H1 (cell line): ENCODE data around the gene TBC1D9. TPM values are rescaled to one million over a fixed set of nuclear protein-coding genes. Genes with fewer than 3 reads are reported as not detected.

Experiments
- CTCF ChIA-PET: fragments of 300-600 bp; sonication (Branson Sonifier 250); formaldehyde crosslinking; loops from one replicate; lab custom pipeline; 2021; ENCODE audit not compliant: partially characterized antibody; lab: Charles Lee
- POLR2A ChIA-PET: fragments of 300-600 bp; sonication (Branson Sonifier 250); formaldehyde crosslinking; loops from one replicate; lab custom pipeline; 2021; ENCODE audit warnings: inconsistent platforms; ENCODE audit not compliant: partially characterized antibody; lab: Charles Lee
- DNase-seq, 2 experiments: peaks; one replicate each; pipeline versions ENCODE4 v3.0.0 to v3.0.0-alpha.2; 2010 to 2022; ENCODE audit warnings: low spot score in 2 of 2, low read depth in 1 of 2, mixed read lengths in 1 of 2
- FAIRE-seq: peaks from 2 replicates; lab custom pipeline; 2011; peaks lifted over from hg19 to GRCh38; lab: Jason Lieb, UNC
- H2AFZ ChIP-seq: 2 replicates; pipeline ENCODE4 v1.8.1; 2012; ENCODE audit warnings: low read length, inconsistent platforms
- H2AK5ac ChIP-seq: 2 replicates; pipeline ENCODE4 v1.6.1; 2013; ENCODE audit warnings: low read depth, low read length
- H2BK120ac ChIP-seq: replicated peaks from 2 replicates; pipeline ENCODE3; 2013; ENCODE audit warnings: low read depth, low read length, inconsistent platforms
- H2BK12ac ChIP-seq: 2 replicates; pipeline ENCODE4 v1.6.1; 2013; ENCODE audit warnings: low read depth, low read length
- H2BK15ac ChIP-seq: 2 replicates; pipeline ENCODE4 v1.6.1; 2013; ENCODE audit warnings: low read length
- H2BK20ac ChIP-seq: 2 replicates; pipeline ENCODE4 v1.6.1; 2013; ENCODE audit warnings: low read length
- H2BK5ac ChIP-seq: 2 replicates; pipeline ENCODE4 v1.6.1; 2013; ENCODE audit warnings: low read depth, low read length
- H3K14ac ChIP-seq: 2 replicates; pipeline ENCODE4 v1.6.1; 2013; ENCODE audit warnings: inconsistent platforms; ENCODE audit not compliant: insufficient read length
- H3K18ac ChIP-seq: 2 replicates; pipeline ENCODE4 v1.6.1; 2013; ENCODE audit warnings: low read length; ENCODE audit errors: extremely low read depth
- H3K23ac ChIP-seq: 2 replicates; pipeline ENCODE4 v1.6.1; 2013; ENCODE audit warnings: inconsistent platforms; ENCODE audit not compliant: insufficient read length
- H3K23me2 ChIP-seq: 2 replicates; pipeline ENCODE4 v1.6.1; 2013; ENCODE audit warnings: low read depth, low read length
- H3K27ac ChIP-seq: 2 replicates; pipeline ENCODE4 v1.6.1; 2011; ENCODE audit warnings: low read depth, low read length, inconsistent platforms
- H3K27me3 ChIP-seq, 4 experiments: replicated peaks in 1 of 4; 1 replicate in 1 of 4; 2 replicates in 3 of 4; pipeline versions ENCODE4 v1.6.1 to v1.8.1; 2011 to 2013; ENCODE audit warnings: low read length in 3 of 4, mild to moderate bottlenecking in 3 of 4, inconsistent platforms in 2 of 4, mixed read lengths in 2 of 4, moderate library complexity in 1 of 4; ENCODE audit not compliant: control insufficient read depth in 3 of 4, insufficient read depth in 3 of 4; ENCODE audit errors: extremely low read depth in 1 of 4
- H3K36me3 ChIP-seq, 4 experiments: 2 replicates each; pipeline versions ENCODE4 v1.6.1 to v1.8.1; 2011 to 2013; ENCODE audit warnings: mild to moderate bottlenecking in 4 of 4, low read length in 3 of 4, moderate library complexity in 2 of 4, control low read depth in 1 of 4, inconsistent platforms in 1 of 4; ENCODE audit not compliant: insufficient read depth in 4 of 4, control insufficient read depth in 2 of 4
- H3K4ac ChIP-seq: replicated peaks from 2 replicates; pipeline ENCODE3; 2013; ENCODE audit warnings: low read length, low read depth, mixed read lengths, inconsistent platforms; ENCODE audit not compliant: insufficient read length
- H3K4me1 ChIP-seq, 4 experiments: replicated peaks in 1 of 4; 1 replicate in 1 of 4; 2 replicates in 3 of 4; pipeline versions ENCODE4 v1.6.1 to v1.8.1; 2011 to 2013; ENCODE audit warnings: low read length in 3 of 4, inconsistent platforms in 2 of 4, mixed read lengths in 1 of 4; ENCODE audit not compliant: insufficient read depth in 4 of 4, control insufficient read depth in 3 of 4
- H3K4me2 ChIP-seq, 2 experiments: 2 replicates each; pipeline versions ENCODE4 v1.6.1 to v1.8.1; 2011 to 2013; ENCODE audit warnings: low read depth in 2 of 2, low read length in 2 of 2, control low read depth in 1 of 2, inconsistent platforms in 1 of 2, mild to moderate bottlenecking in 1 of 2; ENCODE audit not compliant: insufficient read depth in 1 of 2
- H3K4me3 ChIP-seq, 4 experiments: fragments of 200-600, 300-600 bp in 1 of 4; sonication (generic), shearing (Covaris generic), sonication (Bioruptor Twin) in 1 of 4; 2 replicates each; pipeline versions ENCODE4 v1.5.1 to v1.8.1; 2011 to 2016; ENCODE audit warnings: low read length in 4 of 4, low read depth in 3 of 4, control low read depth in 2 of 4, inconsistent platforms in 2 of 4, mild to moderate bottlenecking in 2 of 4, mixed read lengths in 1 of 4, moderate library complexity in 1 of 4; ENCODE audit not compliant: insufficient read depth in 2 of 4; ENCODE audit errors: extremely low read depth in 1 of 4
- H3K56ac ChIP-seq: replicated peaks from 2 replicates; pipeline ENCODE3; 2013; ENCODE audit warnings: low read depth, mild to moderate bottlenecking, mixed read lengths, low read length, inconsistent platforms; ENCODE audit not compliant: insufficient read length
- H3K79me1 ChIP-seq: 2 replicates; pipeline ENCODE4 v1.6.1; 2013; ENCODE audit warnings: low read depth, low read length, control low read depth
- H3K79me2 ChIP-seq, 2 experiments: 2 replicates each; pipeline versions ENCODE4 v1.6.1 to v1.8.1; 2012 to 2013; ENCODE audit warnings: low read length in 2 of 2, mild to moderate bottlenecking in 2 of 2, inconsistent platforms in 1 of 2; ENCODE audit not compliant: insufficient read depth in 2 of 2, control insufficient read depth in 1 of 2
- H3K9ac ChIP-seq, 4 experiments: replicated peaks in 1 of 4; 1 replicate in 1 of 4; 2 replicates in 3 of 4; pipeline versions ENCODE4 v1.6.1 to v1.8.1; 2011 to 2013; ENCODE audit warnings: low read depth in 3 of 4, low read length in 3 of 4, control low read depth in 2 of 4, mild to moderate bottlenecking in 2 of 4, moderate library complexity in 2 of 4, inconsistent platforms in 1 of 4; ENCODE audit errors: extremely low read depth in 1 of 4
- H3K9me3 ChIP-seq, 2 experiments: 2 replicates each; pipeline versions ENCODE4 v1.6.1 to v1.8.1; 2012 to 2013; ENCODE audit warnings: mild to moderate bottlenecking in 2 of 2, moderate library complexity in 2 of 2, control low read depth in 1 of 2, inconsistent platforms in 1 of 2, low read depth in 1 of 2, low read length in 1 of 2, mixed read lengths in 1 of 2; ENCODE audit not compliant: insufficient read depth in 2 of 2
- H4K20me1 ChIP-seq, 2 experiments: replicated peaks in 1 of 2; 2 replicates each; pipeline versions ENCODE3 to v1.8.1; 2011 to 2013; ENCODE audit warnings: inconsistent platforms in 2 of 2, low read length in 2 of 2, mild to moderate bottlenecking in 1 of 2; ENCODE audit not compliant: insufficient read depth in 2 of 2, control insufficient read depth in 1 of 2
- H4K5ac ChIP-seq: 2 replicates; pipeline ENCODE4 v1.6.1; 2013; ENCODE audit warnings: low read length, low read depth, mixed read lengths, inconsistent platforms; ENCODE audit not compliant: insufficient read length
- H4K8ac ChIP-seq: 2 replicates; pipeline ENCODE4 v1.8.0; 2013; ENCODE audit warnings: mild to moderate bottlenecking, moderate library complexity, low read length, inconsistent platforms; ENCODE audit not compliant: insufficient read depth; ENCODE audit errors: extremely low read depth
- H4K91ac ChIP-seq: replicated peaks from 2 replicates; pipeline ENCODE3; 2013; ENCODE audit warnings: low read length, mixed read lengths, inconsistent platforms; ENCODE audit not compliant: insufficient read length
- BCL11A ChIP-seq, 2 experiments: IDR thresholded peaks; one replicate each; pipeline ENCODE4 v1.6.1; 2011; ENCODE audit warnings: low read depth in 2 of 2, low read length in 2 of 2, mild to moderate bottlenecking in 2 of 2
- EZH2 ChIP-seq: fragments of 200-600 bp; sonication (generic); IDR thresholded peaks from 2 replicates; pipeline ENCODE4 v1.7.1; 2012; ENCODE audit warnings: low read depth, mild to moderate bottlenecking, moderate library complexity, low read length, inconsistent platforms; ENCODE audit not compliant: severe bottlenecking
- GTF2F1 ChIP-seq: IDR thresholded peaks from 2 replicates; pipeline ENCODE4 v1.6.1; 2012; ENCODE audit warnings: low read depth, low read length, improper control_type of control experiment, borderline replicate concordance
- HDAC6 ChIP-seq: IDR thresholded peaks from one replicate; pipeline ENCODE4 v1.7.1; 2012; ENCODE audit warnings: low read depth, mild to moderate bottlenecking, inconsistent platforms, low read length, moderate library complexity
- MAFK ChIP-seq: IDR thresholded peaks from 2 replicates; pipeline ENCODE4 v1.6.1; 2012; ENCODE audit warnings: low read depth, mild to moderate bottlenecking, improper control_type of control experiment, low read length
- POLR2A ChIP-seq, 2 experiments: IDR thresholded peaks; 1 replicate in 1 of 2; 2 replicates in 1 of 2; pipeline ENCODE4 v1.6.1; 2011; ENCODE audit warnings: low read depth in 2 of 2, low read length in 2 of 2, mild to moderate bottlenecking in 2 of 2; ENCODE audit errors: control extremely low read depth in 1 of 2
- SIX5 ChIP-seq: IDR thresholded peaks from 2 replicates; pipeline ENCODE4 v1.6.1; 2011; ENCODE audit warnings: mild to moderate bottlenecking, low read depth, low read length
- SRF ChIP-seq: IDR thresholded peaks from 2 replicates; pipeline ENCODE4 v1.6.1; 2011; ENCODE audit warnings: mild to moderate bottlenecking, low read depth, low read length, moderate library complexity
- SUZ12 ChIP-seq: fragments of 200-600 bp; sonication (generic); IDR thresholded peaks from 2 replicates; pipeline ENCODE4 v1.6.1; 2012; ENCODE audit warnings: mild to moderate bottlenecking, inconsistent platforms, low read length, moderate library complexity, mixed read lengths
- TAF1 ChIP-seq: IDR thresholded peaks from 2 replicates; pipeline ENCODE4 v1.6.1; 2011; ENCODE audit warnings: mild to moderate bottlenecking, low read depth, low read length
- YY1 ChIP-seq: IDR thresholded peaks from 2 replicates; pipeline ENCODE4 v1.6.1; 2011; ENCODE audit warnings: low read depth, mild to moderate bottlenecking, low read length
- ZNF274 ChIP-seq: IDR thresholded peaks from 2 replicates; pipeline ENCODE4 v1.7.0; 2012; ENCODE audit warnings: low read length, borderline replicate concordance; ENCODE audit errors: extremely low read depth
- WGBS, 2 experiments: shearing (Covaris generic) in 1 of 2; methylation state at CpG; one replicate each; pipeline versions ENCODE4 v1.1.6 to v1.1.7; 2013 to 2015; ENCODE audit warnings: low lambda C conversion rate in 2 of 2, mixed read lengths in 2 of 2, inconsistent platforms in 1 of 2, low coverage in 1 of 2, missing lambda C conversion rate in 1 of 2; ENCODE audit not compliant: insufficient replicate concordance in 2 of 2, insufficient coverage in 1 of 2, insufficient read length in 1 of 2; ENCODE audit errors: extremely low coverage in 1 of 2, missing lambda C conversion rate in 1 of 2; 5-methylcytosine and 5-hydroxymethylcytosine counted together
- polyA plus RNA-seq, 7 experiments: library from polyadenylated mRNA; depleted of rRNA in 3 of 7; stranded (reverse) in 5 of 7; unstranded in 2 of 7; fragments of >200 nt in 5 of 7; fragments of 200-250 nt in 2 of 7; gene quantifications; 1 replicate in 5 of 7; 2 replicates in 1 of 7; 4 replicates in 1 of 7; pipeline versions ENCODE4 v1.2.1 to v1.2.3, GENCODE V29; 2011 to 2013; ENCODE audit warnings: missing spikeins in 2 of 7, mixed read lengths in 2 of 7
- total RNA-seq: library from RNA; stranded (reverse); fragmentation: NEBNext Ultra II Directional; extraction: Animal tissue kit (Norgen Biotek cat#: 25700); gene quantifications from 2 replicates; pipeline ENCODE4 v1.2.1, GENCODE V29; 2021
- TF ChIP-seq, protein P1 (sequence below): IDR thresholded peaks from 2 replicates; pipeline ENCODE4 v1.6.1; 2012; ENCODE audit warnings: inconsistent platforms
- TF ChIP-seq, protein P2 (sequence below): IDR thresholded peaks from 2 replicates; pipeline ENCODE4 v1.6.1; 2011; ENCODE audit warnings: low read length, improper control_type of control experiment

The TBC1D9 gene
- total and polyA plus RNA-seq, 2 of the 8 experiments (the other 6 are each of a cell fraction or from before 2014, with no cell fraction given): 0.94 to 1.0 TPM

DNA sequence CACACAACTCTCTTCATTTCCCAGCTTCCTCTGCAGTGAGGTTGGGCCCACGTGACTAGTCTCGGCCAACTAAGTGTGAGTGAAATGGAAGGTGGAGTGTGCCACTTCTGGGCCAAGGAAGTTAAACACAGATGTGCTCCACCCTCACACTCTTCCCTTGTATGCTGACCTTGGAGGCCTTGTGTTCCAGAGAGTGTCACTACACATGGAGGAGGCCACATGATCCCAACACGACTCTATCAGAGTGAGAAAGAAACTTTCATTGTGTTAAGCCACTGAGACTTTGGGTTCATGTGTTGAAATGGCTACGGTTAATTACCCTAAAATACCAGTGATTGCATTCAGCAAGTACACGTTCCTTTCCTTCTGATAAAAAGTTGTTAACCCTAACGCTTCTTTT is 55.1 kb downstream of the TBC1D9 start:
- Histone ChIP-seq H3K4me1 (no peaks in the 10 kb centered on the region; a peak in 1 of 7 replicates), H3K9ac (no peak overlapping the region), H3K9me3 (no peaks in the 10 kb centered on the region), H3K27me3 (no peaks in the 10 kb centered on the region), H4K20me1 (no peaks in the 10 kb centered on the region), H2AFZ (no peak overlapping the region), H3K4me3 (no peak overlapping the region), H2BK12ac (no peak overlapping the region), H2BK20ac (no peak overlapping the region), H3K14ac (no peak overlapping the region), H3K27ac (no peak overlapping the region), H2BK5ac (no peak overlapping the region), H4K5ac (no peak overlapping the region), H3K23ac (no peak overlapping the region), H3K18ac (no peak overlapping the region), H2BK120ac (no peak overlapping the region), H3K79me2 (no peaks in the 10 kb centered on the region), H3K4me2 (no peak overlapping the region), H4K8ac (no peak overlapping the region), H3K4ac (no peak overlapping the region), H2BK15ac (no peak overlapping the region), H2AK5ac (no peak overlapping the region), H4K91ac (no peak overlapping the region)
- CTCF ChIA-PET: no interaction called here
- POLR2A ChIA-PET: no interaction called here
- WGBS, 2 experiments: 96% methylated on average over 6 of the region's 6 CpGs; no CpG with 5 or more reads in 1 of the 2 experiments
- TF ChIP-seq SRF: no peak
- no peak for TF ChIP-seq SUZ12
- no peak for TF ChIP-seq MAFK
- no peak for TF ChIP-seq GTF2F1
- no peak for TF ChIP-seq HDAC6
- TF ChIP-seq YY1: no peak
- no peak for TF ChIP-seq BCL11A (IDR thresholded peaks at IDR 0.05; ENCODE audit: low read depth in 2 of 2, low read length in 2 of 2)
- TF ChIP-seq TAF1: no peak
- no peak for TF ChIP-seq SIX5
- TF ChIP-seq POLR2A (IDR thresholded peaks at IDR 0.05; ENCODE audit: control extremely low read depth in 1 of 2, low read depth in 2 of 2, low read length in 2 of 2): no peak
- TF ChIP-seq ZNF274: no peak
- no peak for TF ChIP-seq EZH2
- TF ChIP-seq, protein P1, sequence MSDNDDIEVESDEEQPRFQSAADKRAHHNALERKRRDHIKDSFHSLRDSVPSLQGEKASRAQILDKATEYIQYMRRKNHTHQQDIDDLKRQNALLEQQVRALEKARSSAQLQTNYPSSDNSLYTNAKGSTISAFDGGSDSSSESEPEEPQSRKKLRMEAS: no peak
- TF ChIP-seq, protein P2, sequence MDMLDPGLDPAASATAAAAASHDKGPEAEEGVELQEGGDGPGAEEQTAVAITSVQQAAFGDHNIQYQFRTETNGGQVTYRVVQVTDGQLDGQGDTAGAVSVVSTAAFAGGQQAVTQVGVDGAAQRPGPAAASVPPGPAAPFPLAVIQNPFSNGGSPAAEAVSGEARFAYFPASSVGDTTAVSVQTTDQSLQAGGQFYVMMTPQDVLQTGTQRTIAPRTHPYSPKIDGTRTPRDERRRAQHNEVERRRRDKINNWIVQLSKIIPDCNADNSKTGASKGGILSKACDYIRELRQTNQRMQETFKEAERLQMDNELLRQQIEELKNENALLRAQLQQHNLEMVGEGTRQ: no peak
- TF ChIP-seq, all 59 proteins: peak for 0
- no peaks in the 10 kb centered on the region for H3K79me1 ChIP-seq
- DNase-seq: no peak
- no peak overlapping the region for H3K56ac ChIP-seq
- FAIRE-seq: no peak
- H3K36me3 ChIP-seq: no peaks in the 10 kb centered on the region
- no peaks in the 10 kb centered on the region for H3K23me2 ChIP-seq
